ENCODE results near the gene ARHGAP44.
A peak's percentile ranks its signal among the peaks of the same experiment; 100 is the strongest.

The ARHGAP44 gene, protein sequence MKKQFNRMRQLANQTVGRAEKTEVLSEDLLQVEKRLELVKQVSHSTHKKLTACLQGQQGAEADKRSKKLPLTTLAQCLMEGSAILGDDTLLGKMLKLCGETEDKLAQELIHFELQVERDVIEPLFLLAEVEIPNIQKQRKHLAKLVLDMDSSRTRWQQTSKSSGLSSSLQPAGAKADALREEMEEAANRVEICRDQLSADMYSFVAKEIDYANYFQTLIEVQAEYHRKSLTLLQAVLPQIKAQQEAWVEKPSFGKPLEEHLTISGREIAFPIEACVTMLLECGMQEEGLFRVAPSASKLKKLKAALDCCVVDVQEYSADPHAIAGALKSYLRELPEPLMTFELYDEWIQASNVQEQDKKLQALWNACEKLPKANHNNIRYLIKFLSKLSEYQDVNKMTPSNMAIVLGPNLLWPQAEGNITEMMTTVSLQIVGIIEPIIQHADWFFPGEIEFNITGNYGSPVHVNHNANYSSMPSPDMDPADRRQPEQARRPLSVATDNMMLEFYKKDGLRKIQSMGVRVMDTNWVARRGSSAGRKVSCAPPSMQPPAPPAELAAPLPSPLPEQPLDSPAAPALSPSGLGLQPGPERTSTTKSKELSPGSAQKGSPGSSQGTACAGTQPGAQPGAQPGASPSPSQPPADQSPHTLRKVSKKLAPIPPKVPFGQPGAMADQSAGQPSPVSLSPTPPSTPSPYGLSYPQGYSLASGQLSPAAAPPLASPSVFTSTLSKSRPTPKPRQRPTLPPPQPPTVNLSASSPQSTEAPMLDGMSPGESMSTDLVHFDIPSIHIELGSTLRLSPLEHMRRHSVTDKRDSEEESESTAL

DNA sequence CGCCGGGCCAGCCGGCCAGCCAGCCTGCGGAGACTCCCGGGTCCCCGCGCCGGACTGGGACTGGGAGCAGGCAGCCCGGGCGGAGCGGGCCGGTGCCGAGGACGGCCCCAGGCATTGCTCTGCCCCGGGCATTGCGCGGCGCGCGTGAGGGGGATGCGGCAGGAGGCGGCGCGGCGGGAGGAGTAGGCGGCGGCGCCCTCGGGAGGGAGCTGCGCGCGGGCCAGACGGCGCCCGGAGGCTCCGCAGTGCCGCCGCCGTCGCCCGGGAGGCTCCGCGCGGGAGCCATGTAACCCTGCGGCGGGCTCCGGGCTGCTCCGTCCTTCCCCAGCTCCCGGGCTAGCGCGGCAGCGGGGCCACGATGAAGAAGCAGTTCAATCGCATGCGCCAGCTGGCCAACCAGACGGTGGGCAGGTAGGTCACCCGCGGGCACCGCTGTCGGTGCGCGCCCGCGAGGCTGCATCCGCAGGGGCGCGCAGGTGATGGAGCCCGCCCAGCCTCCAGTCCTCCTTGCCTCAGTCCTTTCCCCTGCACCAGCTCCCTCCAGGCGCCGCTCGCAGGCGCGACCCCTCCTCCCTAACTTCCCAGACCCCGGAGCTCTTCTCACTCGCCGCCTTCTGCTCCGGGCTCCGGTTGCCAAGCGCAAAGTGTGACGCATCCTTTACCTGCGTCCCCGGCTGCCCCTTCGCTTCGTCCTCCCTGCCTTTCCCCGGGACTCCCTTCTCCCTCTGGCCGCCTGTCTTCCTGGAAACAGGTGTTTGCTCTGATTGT, at the start of gene ARHGAP44:
TSS of gene ARHGAP44 (plus strand) at position 18 of the 768 bp plus-strand sequence. CDS start at position 359, 341 bp downstream.
- Histone ChIP-seq H3K9me3 (ENCODE audit: low read length) (no peaks in the 10 kb centered on the region), H3K9ac (ENCODE audit: low read length) (no peak within 1 kb of the TSS), H3K4me1 (ENCODE audit: insufficient read depth, low read length) (peaks cover 4% of the 10 kb centered on the region), H3K36me3 (ENCODE audit: insufficient read depth, low read length) (no peaks in the 10 kb centered on the region), H3K4me3 (ENCODE audit: low read depth in 1 of 2, low read length in 2 of 2) (peak within 1 kb of the TSS; percentile 55 to 60), H3K27ac (ENCODE audit: low read depth, low read length) (peak within 1 kb of the TSS; percentile 13), H3K27me3 (ENCODE audit: control insufficient read depth in 1 of 2, insufficient read depth in 2 of 2, low read length in 2 of 2) (no peaks in the 10 kb centered on the region)

DNA sequence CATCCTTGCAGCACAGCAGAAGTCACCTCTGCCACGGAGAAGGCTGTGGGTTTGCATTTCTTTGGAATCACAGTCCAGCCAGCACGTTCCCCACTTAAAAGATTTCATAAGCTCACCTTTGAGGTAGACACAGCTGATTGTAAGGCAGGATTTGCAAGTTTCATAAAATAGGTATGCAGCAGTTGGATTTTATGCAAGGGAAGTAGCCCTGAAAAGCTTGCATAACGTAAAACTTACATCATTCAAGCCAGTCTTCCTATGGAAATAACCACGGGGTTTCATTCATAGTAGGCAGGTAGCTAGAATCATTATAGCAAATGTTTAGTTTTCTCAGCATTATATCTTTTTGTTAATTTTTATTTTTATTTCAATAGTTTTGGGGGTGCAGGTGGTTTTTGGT, 49.8 kb upstream of the ARHGAP44 start:
- no peak overlapping the region for H3K9ac ChIP-seq (ENCODE audit: low read length)
- H3K27ac ChIP-seq (ENCODE audit: low read depth, low read length) = no peak overlapping the region
- peaks cover 6% of the 10 kb centered on the region for H3K4me1 ChIP-seq (ENCODE audit: insufficient read depth, low read length)
- H3K27me3 ChIP-seq (ENCODE audit: control insufficient read depth in 1 of 2, insufficient read depth in 2 of 2, low read length in 2 of 2) = no peaks in the 10 kb centered on the region
- no peaks in the 10 kb centered on the region for H3K9me3 ChIP-seq (ENCODE audit: low read length)
- peaks cover 36% of the 10 kb centered on the region for H3K36me3 ChIP-seq (ENCODE audit: insufficient read depth, low read length)
- no peak overlapping the region for H3K4me3 ChIP-seq (ENCODE audit: low read depth in 1 of 2, low read length in 2 of 2)

DNA sequence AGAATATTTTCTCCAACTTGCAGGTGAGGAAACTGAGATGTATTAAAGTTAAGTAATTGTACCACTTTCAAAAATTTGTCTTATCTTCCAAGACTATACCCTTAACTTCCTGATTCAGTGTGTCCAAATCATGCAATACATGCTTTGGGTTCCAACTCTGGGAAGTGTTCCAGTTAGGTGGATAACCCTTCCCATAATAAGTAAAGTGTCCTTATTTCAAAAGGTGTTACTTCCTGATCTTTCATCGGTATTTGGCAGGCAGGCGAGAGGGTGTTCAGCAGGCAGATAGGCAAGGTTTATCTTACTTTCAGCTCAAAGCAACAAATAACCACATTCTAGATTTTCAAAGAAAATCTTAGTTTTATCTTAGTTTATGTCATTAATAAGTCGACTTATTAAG, 46.3 kb upstream of the ARHGAP44 start:
- peaks cover 6% of the 10 kb centered on the region for H3K4me1 ChIP-seq (ENCODE audit: insufficient read depth, low read length)
- no peaks in the 10 kb centered on the region for H3K9me3 ChIP-seq (ENCODE audit: low read length)
- no peaks in the 10 kb centered on the region for H3K27me3 ChIP-seq (ENCODE audit: control insufficient read depth in 1 of 2, insufficient read depth in 2 of 2, low read length in 2 of 2)
- H3K9ac ChIP-seq (ENCODE audit: low read length) = no peak overlapping the region
- peaks cover 28% of the 10 kb centered on the region for H3K36me3 ChIP-seq (ENCODE audit: insufficient read depth, low read length)
- no peak overlapping the region for H3K4me3 ChIP-seq (ENCODE audit: low read depth in 1 of 2, low read length in 2 of 2)
- H3K27ac ChIP-seq (ENCODE audit: low read depth, low read length) = no peak overlapping the region

DNA sequence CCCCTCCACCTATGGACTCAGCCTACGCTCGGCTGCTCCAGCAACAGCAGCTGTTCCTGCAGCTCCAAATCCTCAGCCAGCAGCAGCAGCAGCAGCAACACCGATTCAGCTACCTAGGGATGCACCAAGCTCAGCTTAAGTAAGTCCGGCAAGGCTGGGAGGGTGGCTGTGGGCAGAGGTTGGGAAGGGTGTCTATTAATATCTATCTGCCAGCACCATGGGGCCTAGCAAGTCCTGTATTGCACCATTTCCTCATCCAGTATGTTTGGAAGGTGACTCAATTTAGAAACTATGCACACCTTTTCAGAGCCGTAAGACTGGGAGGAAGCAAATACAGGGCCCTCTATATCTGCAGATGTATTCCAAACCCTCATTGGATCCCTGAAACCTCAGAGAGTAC, 45.0 kb upstream of the ARHGAP44 start:
- H3K4me3 ChIP-seq (ENCODE audit: low read depth in 1 of 2, low read length in 2 of 2) = no peak overlapping the region
- H3K27me3 ChIP-seq (ENCODE audit: control insufficient read depth in 1 of 2, insufficient read depth in 2 of 2, low read length in 2 of 2) = no peaks in the 10 kb centered on the region
- peaks cover 6% of the 10 kb centered on the region for H3K4me1 ChIP-seq (ENCODE audit: insufficient read depth, low read length)
- H3K9ac ChIP-seq (ENCODE audit: low read length) = no peak overlapping the region
- H3K36me3 ChIP-seq (ENCODE audit: insufficient read depth, low read length) = peaks cover 24% of the 10 kb centered on the region
- H3K27ac ChIP-seq (ENCODE audit: low read depth, low read length) = no peak overlapping the region
- no peaks in the 10 kb centered on the region for H3K9me3 ChIP-seq (ENCODE audit: low read length)

DNA sequence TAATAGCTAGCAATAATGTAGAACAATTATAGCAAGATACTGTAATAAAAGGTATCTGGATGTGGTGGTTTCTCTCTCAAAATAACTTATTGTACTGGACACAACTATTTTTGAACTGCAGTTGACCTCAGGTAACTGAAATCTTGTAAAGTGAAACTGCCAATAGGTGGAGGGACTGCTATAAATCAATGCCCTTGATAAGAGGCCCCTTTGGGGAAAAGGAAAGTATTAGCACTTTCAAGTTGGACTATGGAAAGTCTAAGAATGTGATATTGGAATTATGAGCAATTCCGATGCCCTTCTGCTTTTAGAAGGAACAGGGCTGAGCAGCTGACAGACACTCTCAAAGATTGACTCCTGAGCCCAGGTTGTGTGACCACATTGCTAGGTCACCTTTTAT, 44.5 kb upstream of the ARHGAP44 start:
- no peak overlapping the region for H3K9ac ChIP-seq (ENCODE audit: low read length)

DNA sequence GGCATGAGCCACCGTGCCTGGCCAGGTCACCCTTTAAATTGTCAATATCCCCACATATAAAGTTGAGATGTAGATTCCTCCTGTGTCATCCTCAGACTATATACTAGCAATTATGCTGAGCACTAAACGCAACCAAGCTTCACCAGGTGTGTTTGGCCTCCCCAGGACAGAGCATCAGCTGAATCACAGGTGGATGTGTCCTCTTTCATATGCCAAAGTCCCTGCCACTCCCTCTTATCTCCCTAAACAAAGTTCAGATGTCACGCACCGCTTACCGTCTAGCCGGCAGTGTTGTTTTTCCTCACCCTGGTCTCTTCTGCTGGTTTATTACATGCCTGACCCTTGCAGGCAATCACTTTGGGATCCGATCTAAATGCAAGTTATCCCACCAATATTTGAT, 43.8 kb upstream of the ARHGAP44 start:
- Histone ChIP-seq H3K27ac (ENCODE audit: low read depth, low read length) (no peak overlapping the region), H3K4me3 (ENCODE audit: low read depth in 1 of 2, low read length in 2 of 2) (no peak overlapping the region), H3K9me3 (ENCODE audit: low read length) (no peaks in the 10 kb centered on the region), H3K9ac (ENCODE audit: low read length) (no peak overlapping the region), H3K36me3 (ENCODE audit: insufficient read depth, low read length) (peaks cover 24% of the 10 kb centered on the region), H3K27me3 (ENCODE audit: control insufficient read depth in 1 of 2, insufficient read depth in 2 of 2, low read length in 2 of 2) (no peaks in the 10 kb centered on the region), H3K4me1 (ENCODE audit: insufficient read depth, low read length) (peaks cover 6% of the 10 kb centered on the region)

More for the DNA sequence above, 44.5 kb upstream of the ARHGAP44 start:
- H3K4me3 ChIP-seq (ENCODE audit: low read depth in 1 of 2, low read length in 2 of 2) = no peak overlapping the region
- H3K4me1 ChIP-seq (ENCODE audit: insufficient read depth, low read length) = peaks cover 6% of the 10 kb centered on the region
- no peaks in the 10 kb centered on the region for H3K9me3 ChIP-seq (ENCODE audit: low read length)
- H3K27me3 ChIP-seq (ENCODE audit: control insufficient read depth in 1 of 2, insufficient read depth in 2 of 2, low read length in 2 of 2) = no peaks in the 10 kb centered on the region
- peaks cover 24% of the 10 kb centered on the region for H3K36me3 ChIP-seq (ENCODE audit: insufficient read depth, low read length)
- H3K27ac ChIP-seq (ENCODE audit: low read depth, low read length) = no peak overlapping the region

DNA sequence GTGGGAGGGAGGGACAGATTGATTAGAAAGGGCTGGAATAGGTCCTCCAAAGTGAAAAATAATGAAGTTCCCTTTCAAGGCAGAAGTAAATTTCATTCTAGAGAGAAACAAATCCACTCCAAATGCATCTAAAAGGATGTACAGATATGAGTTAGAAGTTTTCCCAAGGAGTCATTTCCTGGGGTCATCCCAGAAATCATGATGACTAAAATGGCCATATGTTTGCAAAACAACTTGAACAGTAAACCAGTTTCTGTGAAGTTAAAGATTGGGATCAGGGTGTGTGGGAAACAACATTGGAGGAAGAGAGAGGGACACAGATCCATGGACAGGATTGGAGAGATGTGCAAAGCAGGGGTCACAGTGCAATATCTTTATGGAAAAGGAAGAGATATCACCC, 32.5 kb upstream of the ARHGAP44 start:
- no peaks in the 10 kb centered on the region for H3K9me3 ChIP-seq (ENCODE audit: low read length)
- H3K27me3 ChIP-seq (ENCODE audit: control insufficient read depth in 1 of 2, insufficient read depth in 2 of 2, low read length in 2 of 2) = no peaks in the 10 kb centered on the region
- H3K9ac ChIP-seq (ENCODE audit: low read length) = no peak overlapping the region
- peaks cover 54% of the 10 kb centered on the region for H3K36me3 ChIP-seq (ENCODE audit: insufficient read depth, low read length)
- H3K4me1 ChIP-seq (ENCODE audit: insufficient read depth, low read length) = no peaks in the 10 kb centered on the region
- H3K4me3 ChIP-seq (ENCODE audit: low read depth in 1 of 2, low read length in 2 of 2) = no peak overlapping the region
- no peak overlapping the region for H3K27ac ChIP-seq (ENCODE audit: low read depth, low read length)

DNA sequence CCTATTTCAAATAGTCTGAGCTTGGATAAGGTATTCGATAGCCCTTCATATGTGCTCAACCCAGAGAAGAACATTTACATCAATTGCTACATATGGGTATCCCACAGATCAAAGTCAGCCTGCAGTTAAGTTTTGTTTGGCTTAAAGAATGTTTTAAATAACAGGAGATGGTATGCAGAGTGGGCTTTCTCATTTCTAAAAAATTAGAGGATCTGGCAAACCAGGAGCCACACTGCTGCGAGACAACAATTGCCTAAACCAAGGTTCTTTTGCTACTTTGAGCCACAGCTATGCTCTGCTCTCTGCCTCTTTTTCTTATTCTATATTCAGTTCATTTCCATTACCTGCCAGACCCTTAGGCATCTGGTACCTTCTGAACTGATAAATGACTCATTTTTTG, 30.2 kb upstream of the ARHGAP44 start:
- no peak overlapping the region for H3K27ac ChIP-seq (ENCODE audit: low read depth, low read length)
- H3K27me3 ChIP-seq (ENCODE audit: control insufficient read depth in 1 of 2, insufficient read depth in 2 of 2, low read length in 2 of 2) = no peaks in the 10 kb centered on the region
- no peak overlapping the region for H3K4me3 ChIP-seq (ENCODE audit: low read depth in 1 of 2, low read length in 2 of 2)
- H3K36me3 ChIP-seq (ENCODE audit: insufficient read depth, low read length) = peaks cover 57% of the 10 kb centered on the region
- no peaks in the 10 kb centered on the region for H3K4me1 ChIP-seq (ENCODE audit: insufficient read depth, low read length)
- H3K9me3 ChIP-seq (ENCODE audit: low read length) = no peaks in the 10 kb centered on the region
- H3K9ac ChIP-seq (ENCODE audit: low read length) = no peak overlapping the region

DNA sequence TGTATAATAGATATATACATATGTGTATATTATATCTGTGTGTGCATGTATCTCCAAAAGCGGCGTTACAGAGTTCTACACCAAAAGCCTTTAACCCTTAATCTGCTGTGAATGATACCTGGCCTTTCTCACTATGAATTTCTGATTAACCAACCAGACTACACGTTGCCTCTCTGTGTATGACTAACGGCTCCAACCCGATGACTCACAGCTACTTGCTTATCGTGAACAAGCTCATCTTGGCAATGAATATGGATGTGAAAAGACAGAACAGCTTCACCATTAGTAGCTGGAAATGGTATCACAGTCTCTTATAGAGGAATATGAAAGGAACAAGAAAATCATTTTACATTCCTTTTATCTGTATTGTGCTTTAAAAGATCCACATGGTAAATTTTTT, 23.8 kb upstream of the ARHGAP44 start:
- no peaks in the 10 kb centered on the region for H3K9me3 ChIP-seq (ENCODE audit: low read length)
- no peak overlapping the region for H3K4me3 ChIP-seq (ENCODE audit: low read depth in 1 of 2, low read length in 2 of 2)
- H3K9ac ChIP-seq (ENCODE audit: low read length) = no peak overlapping the region
- no peaks in the 10 kb centered on the region for H3K27me3 ChIP-seq (ENCODE audit: control insufficient read depth in 1 of 2, insufficient read depth in 2 of 2, low read length in 2 of 2)
- H3K36me3 ChIP-seq (ENCODE audit: insufficient read depth, low read length) = peaks cover 19% of the 10 kb centered on the region
- H3K27ac ChIP-seq (ENCODE audit: low read depth, low read length) = no peak overlapping the region
- H3K4me1 ChIP-seq (ENCODE audit: insufficient read depth, low read length) = no peaks in the 10 kb centered on the region

DNA sequence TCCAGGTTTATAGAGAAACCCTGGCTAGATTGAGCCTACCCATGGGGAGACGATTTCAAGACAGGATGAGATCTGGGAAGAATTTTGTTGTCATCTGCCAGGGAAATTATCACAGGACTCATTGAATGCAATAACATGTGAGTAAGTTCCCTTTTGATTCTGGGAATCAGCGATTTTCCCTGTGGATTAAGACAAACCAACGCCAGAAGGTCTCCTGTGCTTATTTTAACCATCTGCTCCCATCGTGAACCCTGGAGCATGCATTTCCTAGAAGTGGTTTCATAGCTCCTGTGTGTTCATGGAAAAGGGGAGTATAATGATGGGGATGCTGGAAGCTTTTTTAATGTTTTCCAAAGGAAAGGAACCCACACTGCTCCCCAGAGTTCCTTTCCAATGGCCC, 21.0 kb upstream of the ARHGAP44 start:
- H3K36me3 ChIP-seq (ENCODE audit: insufficient read depth, low read length) = peaks cover 10% of the 10 kb centered on the region
- no peaks in the 10 kb centered on the region for H3K27me3 ChIP-seq (ENCODE audit: control insufficient read depth in 1 of 2, insufficient read depth in 2 of 2, low read length in 2 of 2)
- H3K4me1 ChIP-seq (ENCODE audit: insufficient read depth, low read length) = no peaks in the 10 kb centered on the region
- no peak overlapping the region for H3K27ac ChIP-seq (ENCODE audit: low read depth, low read length)
- H3K4me3 ChIP-seq (ENCODE audit: low read depth in 1 of 2, low read length in 2 of 2) = no peak overlapping the region
- no peaks in the 10 kb centered on the region for H3K9me3 ChIP-seq (ENCODE audit: low read length)
- no peak overlapping the region for H3K9ac ChIP-seq (ENCODE audit: low read length)

DNA sequence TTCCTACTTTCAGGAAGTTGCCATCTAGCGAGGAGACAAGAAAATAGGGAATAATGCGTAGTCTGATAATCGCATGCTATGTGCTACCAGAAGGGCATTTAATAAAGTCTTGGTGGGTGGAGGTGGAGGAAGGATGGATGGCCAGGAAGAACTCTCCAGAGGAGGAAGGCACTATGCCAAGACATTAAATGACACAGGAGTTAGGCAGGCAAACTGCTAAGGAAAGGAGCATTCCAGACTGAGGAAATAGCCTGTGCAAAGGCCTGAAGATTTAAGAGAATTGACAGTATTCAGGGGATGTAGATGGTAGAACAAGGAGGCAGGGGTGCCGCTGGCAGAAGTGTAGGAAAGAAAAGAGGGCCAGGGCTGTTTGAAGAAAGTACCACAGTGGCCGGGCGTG, 19.3 kb upstream of the ARHGAP44 start:
- no peaks in the 10 kb centered on the region for H3K9me3 ChIP-seq (ENCODE audit: low read length)
- no peak overlapping the region for H3K9ac ChIP-seq (ENCODE audit: low read length)
- H3K36me3 ChIP-seq (ENCODE audit: insufficient read depth, low read length) = no peaks in the 10 kb centered on the region
- no peak overlapping the region for H3K27ac ChIP-seq (ENCODE audit: low read depth, low read length)
- H3K4me1 ChIP-seq (ENCODE audit: insufficient read depth, low read length) = no peaks in the 10 kb centered on the region
- no peak overlapping the region for H3K4me3 ChIP-seq (ENCODE audit: low read depth in 1 of 2, low read length in 2 of 2)
- no peaks in the 10 kb centered on the region for H3K27me3 ChIP-seq (ENCODE audit: control insufficient read depth in 1 of 2, insufficient read depth in 2 of 2, low read length in 2 of 2)

All from muscle layer of colon (tissue), 2 donors.